GM13977 (cell line): Measurements from ENCODE around the gene GALNS.

Source experiments
- DNase-seq: peaks from one replicate; pipeline ENCODE4 v3.0.0; 2012; ENCODE audit warnings: low spot score
- CTCF ChIP-seq: IDR thresholded peaks from 2 replicates; pipeline ENCODE4 v1.5.1; 2012; ENCODE audit warnings: mild to moderate bottlenecking, control low read depth; ENCODE audit not compliant: insufficient read depth; ENCODE audit errors: extremely low read depth, missing control alignments
- in situ Hi-C: fragments of 300-500 bp; cut with MboI; formaldehyde crosslinking; loops from one replicate; pipeline ENCODE4 v1.12.0; 2022; ENCODE audit warnings: low sequenced_read_pairs, low pct_unique_long_range_greater_than_20kb, mixed read lengths, inconsistent platforms; ENCODE audit not compliant: unreplicated experiment

The GALNS gene

GRCh38 chr16:88856828-88857727 is at the start of gene GALNS, which contains the start of gene TRAPPC2L:
GALNS (minus strand) TSS chr16:88856947; CDS start chr16:88856877, 70 bp downstream.
TRAPPC2L (plus strand) TSS chr16:88857127; CDS start chr16:88857151, 24 bp downstream.
- DNase-seq = peak; percentile 100
- in situ Hi-C loops = no loop called here
- TF ChIP-seq CTCF = no peak

GRCh38 chr16:88906020-88906419 is 49.3 kb upstream of the GALNS start:
- TF ChIP-seq CTCF = no peak
- in situ Hi-C loops = no loop called here

GRCh38 chr16:88905563-88905962 is 48.8 kb upstream of the GALNS start:
- DNase-seq = peak; percentile 83
- no peak for TF ChIP-seq CTCF
- in situ Hi-C loops = no loop called here

More at GRCh38 chr16:88906020-88906419, 49.3 kb upstream of the GALNS start:
- DNase-seq = no peak

GRCh38 chr16:88904676-88905365 is 48.1 kb upstream of the GALNS start:
- DNase-seq = no peak
- in situ Hi-C loops = no loop called here
- no peak for TF ChIP-seq CTCF

GRCh38 chr16:88903267-88903666 is 46.5 kb upstream of the GALNS start:
- in situ Hi-C loops = no loop called here
- no peak for TF ChIP-seq CTCF

GRCh38 chr16:88902744-88903143 is 46.0 kb upstream of the GALNS start:
- in situ Hi-C loops = no loop called here
- no peak for DNase-seq
- no peak for TF ChIP-seq CTCF

More at GRCh38 chr16:88903267-88903666, 46.5 kb upstream of the GALNS start:
- no peak for DNase-seq
